Activated B cell treated with CpG ODN at 0.5 μM for 24 hours (primary cell): ENCODE data around the gene ZNF462. TPM values are rescaled to one million over a fixed set of nuclear protein-coding genes. Genes with fewer than 3 reads are reported as not detected.

Experiments
- ATAC-seq: fragments of 200-7000 bp; cut with Tn5 transposase; one replicate; pipeline ENCODE4 v1.10.0; 2021; ENCODE audit warnings: low read depth, mild to moderate bottlenecking, moderate library complexity
- CTCF ChIA-PET: fragments of 350-600 bp; sonication (Branson Sonifier 250); formaldehyde crosslinking; loops from one replicate; lab custom pipeline; 2021; ENCODE audit warnings: antibody characterized with exemption; lab: Charles Lee
- POLR2A ChIA-PET: fragments of 350-600 bp; sonication (Branson Sonifier 250); formaldehyde crosslinking; loops from one replicate; lab custom pipeline; 2021; ENCODE audit warnings: antibody characterized with exemption; lab: Charles Lee
- DNase-seq: peaks from one replicate; pipeline ENCODE4 v3.0.0; 2022
- H3K27ac Mint-ChIP-seq: one replicate; pipeline ENCODE4 v1.8.0; 2020; ENCODE audit warnings: mixed read lengths
- H3K27me3 Mint-ChIP-seq: one replicate; pipeline ENCODE4 v1.8.0; 2021; ENCODE audit warnings: mixed read lengths
- H3K36me3 Mint-ChIP-seq: one replicate; pipeline ENCODE4 v1.8.0; 2021; ENCODE audit warnings: low read depth, mixed read lengths
- H3K4me1 Mint-ChIP-seq: one replicate; pipeline ENCODE4 v1.8.0; 2021; ENCODE audit warnings: mixed read lengths
- H3K4me3 Mint-ChIP-seq: one replicate; pipeline ENCODE4 v1.8.0; 2020; ENCODE audit warnings: mild to moderate bottlenecking, mixed read lengths
- H3K9me3 Mint-ChIP-seq: one replicate; pipeline ENCODE4 v1.8.0; 2020; ENCODE audit warnings: mixed read lengths
- intact Hi-C: fragments of 100-400 bp; cut with micrococcal nuclease; formaldehyde crosslinking; loops from one replicate; pipeline ENCODE4 v1.15.1; 2024
- total RNA-seq: library from RNA; stranded (reverse); gene quantifications from 2 replicates; pipeline ENCODE4 v1.2.3, GENCODE V29; 2022
- TF ChIP-seq, protein P1 (sequence below): fragments of 200-600 bp; IDR thresholded peaks from one replicate; pipeline ENCODE4 v1.8.0; 2022; ENCODE audit warnings: antibody characterized with exemption, mild to moderate bottlenecking

ZNF462 gene
- total RNA-seq, 1 donor from 2014 or later = not detected

DNA sequence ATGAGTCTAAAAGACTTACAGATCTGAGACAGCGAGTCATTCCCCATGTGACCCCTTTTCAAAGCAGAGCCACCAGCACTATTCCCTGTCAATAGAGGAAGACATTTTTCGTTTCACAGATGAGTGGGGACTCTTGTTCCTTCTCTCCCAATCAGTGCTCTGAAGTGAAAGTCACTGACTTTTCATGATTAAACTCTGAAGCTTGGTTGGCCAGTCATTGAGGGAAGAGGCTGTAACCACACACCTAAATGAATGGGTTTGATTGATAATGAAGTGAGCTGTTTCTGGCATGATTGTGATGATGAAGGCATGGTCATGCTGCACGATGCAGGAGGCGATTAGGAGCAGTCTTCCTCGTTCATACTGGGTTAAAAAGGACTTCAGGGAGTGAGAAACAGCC, 171.9 kb downstream of the ZNF462 start:
- Mint-ChIP-seq H3K27ac (no peak overlapping the region), H3K4me3 (no peak overlapping the region), H3K36me3 (no peaks in the 10 kb centered on the region), H3K9me3 (no peaks in the 10 kb centered on the region), H3K4me1 (no peaks in the 10 kb centered on the region), H3K27me3 (peaks cover 12% of the 10 kb centered on the region)
- ChIA-PET POLR2A (no interaction called here), CTCF (no interaction called here)
- ATAC-seq (no peak), DNase-seq (no peak)
- TF ChIP-seq, protein P1, sequence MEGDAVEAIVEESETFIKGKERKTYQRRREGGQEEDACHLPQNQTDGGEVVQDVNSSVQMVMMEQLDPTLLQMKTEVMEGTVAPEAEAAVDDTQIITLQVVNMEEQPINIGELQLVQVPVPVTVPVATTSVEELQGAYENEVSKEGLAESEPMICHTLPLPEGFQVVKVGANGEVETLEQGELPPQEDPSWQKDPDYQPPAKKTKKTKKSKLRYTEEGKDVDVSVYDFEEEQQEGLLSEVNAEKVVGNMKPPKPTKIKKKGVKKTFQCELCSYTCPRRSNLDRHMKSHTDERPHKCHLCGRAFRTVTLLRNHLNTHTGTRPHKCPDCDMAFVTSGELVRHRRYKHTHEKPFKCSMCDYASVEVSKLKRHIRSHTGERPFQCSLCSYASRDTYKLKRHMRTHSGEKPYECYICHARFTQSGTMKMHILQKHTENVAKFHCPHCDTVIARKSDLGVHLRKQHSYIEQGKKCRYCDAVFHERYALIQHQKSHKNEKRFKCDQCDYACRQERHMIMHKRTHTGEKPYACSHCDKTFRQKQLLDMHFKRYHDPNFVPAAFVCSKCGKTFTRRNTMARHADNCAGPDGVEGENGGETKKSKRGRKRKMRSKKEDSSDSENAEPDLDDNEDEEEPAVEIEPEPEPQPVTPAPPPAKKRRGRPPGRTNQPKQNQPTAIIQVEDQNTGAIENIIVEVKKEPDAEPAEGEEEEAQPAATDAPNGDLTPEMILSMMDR = no peak
- intact Hi-C loops = no loop called here

DNA sequence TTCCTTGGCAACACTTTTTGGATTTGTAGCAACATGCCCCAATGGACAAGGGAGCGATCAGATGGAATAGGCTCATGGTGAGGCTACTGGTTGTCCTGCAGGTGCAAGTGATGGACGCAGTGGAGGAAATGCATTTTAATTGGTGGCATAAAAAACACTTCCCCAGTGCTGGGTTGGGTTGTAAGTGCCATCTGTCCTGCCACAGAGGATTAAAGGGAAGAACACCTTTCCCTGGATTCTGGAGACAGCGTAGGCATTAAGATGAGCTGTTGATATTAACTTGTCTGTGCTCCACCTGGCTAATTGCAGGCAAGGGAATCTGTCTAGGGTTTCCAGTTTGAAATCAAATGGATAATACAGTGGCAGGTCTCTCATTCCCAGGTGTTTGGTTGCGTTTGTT, 173.4 kb downstream of the ZNF462 start:
- H3K4me3 Mint-ChIP-seq = no peak overlapping the region
- ATAC-seq (no peak), DNase-seq (no peak)
- H3K27ac Mint-ChIP-seq = no peak overlapping the region
- intact Hi-C loops = no loop called here
- no peaks in the 10 kb centered on the region for H3K36me3 Mint-ChIP-seq
- no peaks in the 10 kb centered on the region for H3K9me3 Mint-ChIP-seq
- peaks cover 15% of the 10 kb centered on the region for H3K27me3 Mint-ChIP-seq
- H3K4me1 Mint-ChIP-seq = no peaks in the 10 kb centered on the region
- ChIA-PET POLR2A (no interaction called here), CTCF (no interaction called here)
- TF ChIP-seq, protein P1 = no peak

DNA sequence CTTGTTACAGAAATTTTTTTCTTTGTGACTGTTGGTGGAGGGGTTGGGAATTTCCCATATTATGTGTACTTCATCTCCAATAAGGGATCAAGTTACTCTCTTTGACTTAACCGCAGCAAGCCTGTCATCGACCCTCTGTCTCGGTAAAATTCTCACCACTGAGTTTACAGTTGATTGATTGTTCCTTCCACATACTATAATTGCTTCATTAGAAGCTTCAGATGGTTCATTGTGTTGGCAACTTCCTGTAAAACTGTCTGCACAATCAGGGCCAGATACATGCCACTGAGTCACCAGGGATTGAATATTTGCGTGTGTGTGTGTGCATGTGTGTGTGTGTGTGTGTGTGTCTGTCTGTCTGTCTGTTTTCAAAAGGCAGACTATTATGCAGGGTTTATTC, 176.6 kb downstream of the ZNF462 start:
- H3K27ac Mint-ChIP-seq = no peak overlapping the region
- H3K36me3 Mint-ChIP-seq = no peaks in the 10 kb centered on the region
- TF ChIP-seq, protein P1 = no peak
- intact Hi-C loops = no loop called here
- no peak for ATAC-seq
- no peaks in the 10 kb centered on the region for H3K9me3 Mint-ChIP-seq
- DNase-seq = no peak
- peaks cover 6% of the 10 kb centered on the region for H3K27me3 Mint-ChIP-seq
- H3K4me3 Mint-ChIP-seq = no peak overlapping the region
- ChIA-PET CTCF (no interaction called here), POLR2A (no interaction called here)
- peaks cover 4% of the 10 kb centered on the region for H3K4me1 Mint-ChIP-seq

DNA sequence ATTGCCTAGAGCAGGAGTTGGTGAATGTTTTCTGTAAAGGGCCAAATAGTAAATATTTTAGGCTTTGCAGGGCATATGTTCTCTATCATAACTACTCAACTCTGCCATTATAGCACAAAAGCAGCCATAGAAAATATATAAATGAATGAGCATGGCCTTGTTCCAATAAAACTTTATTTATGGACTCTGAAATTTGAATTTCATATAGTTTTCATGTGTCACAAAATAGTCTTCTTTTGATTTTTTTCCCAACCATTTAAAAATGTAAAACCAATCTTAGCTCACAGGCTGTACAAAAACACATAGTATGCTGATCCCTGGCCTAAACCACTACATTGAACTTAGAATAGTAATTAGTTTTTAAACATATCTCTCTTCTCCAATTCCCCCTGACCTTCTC, 179.6 kb downstream of the ZNF462 start:
- Mint-ChIP-seq H3K36me3 (no peaks in the 10 kb centered on the region), H3K27ac (no peak overlapping the region), H3K9me3 (no peaks in the 10 kb centered on the region), H3K4me3 (no peak overlapping the region), H3K4me1 (peaks cover 21% of the 10 kb centered on the region), H3K27me3 (peaks cover 6% of the 10 kb centered on the region)
- TF ChIP-seq, protein P1 = no peak
- ChIA-PET POLR2A (no interaction called here), CTCF (no interaction called here)
- ATAC-seq (no peak), DNase-seq (no peak)
- intact Hi-C loops = no loop called here

DNA sequence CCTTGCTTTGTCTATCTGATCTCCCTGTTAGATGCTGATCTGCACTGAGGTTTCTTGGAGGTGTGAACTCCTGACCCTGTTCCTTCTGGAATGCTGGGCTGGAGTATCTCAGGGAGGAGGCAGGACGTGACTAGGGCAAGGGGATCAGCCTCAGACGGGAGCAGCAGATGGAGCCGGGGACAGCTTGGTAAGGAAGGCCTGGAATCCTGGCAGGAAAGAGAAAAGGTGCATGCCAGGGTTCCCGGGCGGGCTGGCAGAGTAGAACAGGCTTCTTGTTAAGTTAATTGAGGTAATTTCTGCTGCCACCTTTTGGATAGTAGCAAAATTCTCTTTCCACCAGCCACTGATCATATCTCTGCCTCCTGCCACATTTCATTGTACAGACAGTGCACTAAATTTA, 180.9 kb downstream of the ZNF462 start:
- TF ChIP-seq, protein P1 = no peak
- peaks cover 22% of the 10 kb centered on the region for H3K4me1 Mint-ChIP-seq
- CTCF ChIA-PET = no interaction called here

More for the DNA sequence above, 180.9 kb downstream of the ZNF462 start:
- Mint-ChIP-seq H3K9me3 (no peaks in the 10 kb centered on the region), H3K4me3 (no peak overlapping the region), H3K27me3 (peaks cover 7% of the 10 kb centered on the region), H3K36me3 (no peaks in the 10 kb centered on the region), H3K27ac (no peak overlapping the region)
- DNase-seq (no peak), ATAC-seq (no peak)
- intact Hi-C loops = no loop called here
- POLR2A ChIA-PET = no interaction called here
